ENCODE results near the gene GRIK3.
"Not testable (repeated sequence)": the region's sequence is repeated elsewhere in the genome, so short reads cannot be mapped to it uniquely, and the experiment has no call there.

GRIK3 gene

GRCh38 chr1:37034121-37035013 lies at the start of gene GRIK3:
TSS of gene GRIK3 (minus strand) at chr1:37034515. CDS start at chr1:37034108, 407 bp downstream.
- DNase-seq, result no peak

- DNase-seq, result no peak
These were observed 49.7 kb upstream of the GRIK3 start for GRCh38 chr1:37084013-37084412.

GRCh38 chr1:37083603-37084002 lies 49.3 kb upstream of the GRIK3 start:
- DNase-seq, result no peak

- DNase-seq, result not testable (repeated sequence)
These were observed 46.1 kb upstream of the GRIK3 start for GRCh38 chr1:37080296-37080986.

GRCh38 chr1:37078866-37079265 lies 44.6 kb upstream of the GRIK3 start:
- no peak for DNase-seq

- DNase-seq, result no peak
These were observed 41.9 kb upstream of the GRIK3 start for GRCh38 chr1:37076168-37076567.

GRCh38 chr1:37073854-37074379 lies 39.6 kb upstream of the GRIK3 start:
- no peak for DNase-seq

GRCh38 chr1:37073152-37073853 lies 39.0 kb upstream of the GRIK3 start:
- DNase-seq, result no peak

GRCh38 chr1:37071829-37072228 lies 37.5 kb upstream of the GRIK3 start:
- no peak for DNase-seq

GRCh38 chr1:37070126-37070525 lies 35.8 kb upstream of the GRIK3 start:
- DNase-seq, result no peak

- no peak for DNase-seq
These were observed 35.1 kb upstream of the GRIK3 start for GRCh38 chr1:37069406-37069805.

GRCh38 chr1:37068897-37069296 lies 34.6 kb upstream of the GRIK3 start:
- DNase-seq, result no peak

- no peak for DNase-seq
These were observed 33.9 kb upstream of the GRIK3 start for GRCh38 chr1:37068260-37068659.

- DNase-seq, result no peak
These were observed 29.7 kb upstream of the GRIK3 start for GRCh38 chr1:37064039-37064438.

GRCh38 chr1:37059346-37059745 lies 25.0 kb upstream of the GRIK3 start:
- no peak for DNase-seq

- no peak for DNase-seq
These were observed 24.2 kb upstream of the GRIK3 start for GRCh38 chr1:37058424-37058988.

GRCh38 chr1:37056325-37056724 lies 22.0 kb upstream of the GRIK3 start:
- no peak for DNase-seq

- DNase-seq, result no peak
These were observed 21.3 kb upstream of the GRIK3 start for GRCh38 chr1:37055631-37056030.

GRCh38 chr1:37053173-37053572 lies 18.9 kb upstream of the GRIK3 start:
- no peak for DNase-seq

GRCh38 chr1:37052120-37052519 lies 17.8 kb upstream of the GRIK3 start:
- no peak for DNase-seq

GRCh38 chr1:37051346-37051745 lies 17.0 kb upstream of the GRIK3 start:
- DNase-seq, result no peak

GRCh38 chr1:37047542-37047941 lies 13.2 kb upstream of the GRIK3 start:
- DNase-seq, result no peak

- DNase-seq, result no peak
These were observed 8.8 kb upstream of the GRIK3 start for GRCh38 chr1:37043101-37043500.

Measured in CD4-positive, alpha-beta T cell treated with Interferon alpha-2 for 1 hour (primary cell).